Measurements from ENCODE around the gene MARCOL. TPM values are rescaled to one million over a fixed set of nuclear protein-coding genes. Genes with fewer than 3 reads are reported as not detected.

The MARCOL gene
- total and polyA plus RNA-seq, 9 of the 15 experiments (the other 6 are each of a cell fraction or from before 2014, with no cell fraction given), result not detected

GRCh38 chr5:148221508-148221907 lies 16.8 kb upstream of the MARCOL start (continued):
- TF ChIP-seq LARP7 (IDR thresholded peaks at IDR 0.05), result no peak
- TF ChIP-seq MXD1 (CRISPR knock-in tag; IDR thresholded peaks at IDR 0.05; ENCODE audit: borderline replicate concordance, poor library complexity, severe bottlenecking), result no peak
- no peak for TF ChIP-seq KAT7 (CRISPR knock-in tag; IDR thresholded peaks at IDR 0.05; ENCODE audit: borderline replicate concordance)

- Histone ChIP-seq H3K9me3 (replicated peaks; ENCODE audit: control insufficient read depth, insufficient read depth, low read depth, low read length) (no peaks in the 10 kb centered on the region), H3K9me1 (ENCODE audit: control insufficient read depth, insufficient read depth, low read length) (no peaks in the 10 kb centered on the region), H3K4me1 (replicated peaks in 1 of 2; ENCODE audit: control insufficient read depth in 2 of 2, insufficient read depth in 2 of 2, low read length in 2 of 2) (no peaks in the 10 kb centered on the region), H3K4me3 (no peak overlapping the region), H3K4me2 (ENCODE audit: insufficient read depth, low read length) (no peak overlapping the region), H3K27me3 (ENCODE audit: control insufficient read depth in 2 of 2, insufficient read depth in 2 of 2, low read length in 2 of 2) (no peaks in the 10 kb centered on the region), H3K79me2 (ENCODE audit: control insufficient read depth, insufficient read depth, low read length) (no peaks in the 10 kb centered on the region), H2AFZ (ENCODE audit: low read depth, low read length) (no peak overlapping the region), H4K20me1 (replicated peaks; ENCODE audit: control insufficient read depth, insufficient read depth, low read length) (no peaks in the 10 kb centered on the region), H3K27ac (ENCODE audit: extremely low read depth, low read depth, low read length) (no peak overlapping the region), H3K9ac (ENCODE audit: insufficient read depth in 1 of 2, low read depth in 2 of 2, low read length in 2 of 2) (no peak overlapping the region), H3K36me3 (ENCODE audit: control insufficient read depth, insufficient read depth, low read length) (no peaks in the 10 kb centered on the region)
- intact Hi-C loops (cut with micrococcal nuclease) (no loop called here), in situ Hi-C loops (cut with MboI) (no loop called here)
- ChIA-PET POLR2A (no interaction called here), CTCF (ENCODE audit: low intra/inter-chr PET ratio) (no interaction called here)
- no peak for DNase-seq (ENCODE audit: extremely low read depth in 1 of 4, low spot score in 3 of 4)
- BruUV-seq (replicated peaks), result no TSS peak
- ATAC-seq, result no peak
- 8% methylated on average over 2 of the region's 2 CpGs for WGBS (ENCODE audit: insufficient coverage, low coverage, missing lambda C conversion rate)
- no peak for FAIRE-seq
- TF ChIP-seq RBM34 (IDR thresholded peaks at IDR 0.05; ENCODE audit: borderline replicate concordance, insufficient read depth, low read length) (no peak), EHMT2 (IDR thresholded peaks at IDR 0.05) (no peak), RBBP5 (IDR thresholded peaks at IDR 0.05; ENCODE audit: borderline replicate concordance, insufficient read depth, low read length, poor library complexity, severe bottlenecking) (no peak), PHF21A (IDR thresholded peaks at IDR 0.05; ENCODE audit: borderline replicate concordance, low read depth) (no peak), RBM15 (IDR thresholded peaks at IDR 0.05; ENCODE audit: insufficient read depth, low read length) (no peak), RBM14 (IDR thresholded peaks at IDR 0.05; ENCODE audit: borderline replicate concordance, insufficient read depth, low read depth, low read length) (no peak), PKNOX1 (IDR thresholded peaks at IDR 0.05) (no peak), TRIM24 (IDR thresholded peaks at IDR 0.05) (no peak), CREB3 (tag; conservative IDR thresholded peaks at IDR 0.05; ENCODE audit: low read depth) (no peak), ZBTB11 (CRISPR knock-in tag; IDR thresholded peaks at IDR 0.05) (no peak)
These were observed 14.1 kb upstream of the MARCOL start for GRCh38 chr5:148224117-148224742.
